MCF 10A (cell line): ENCODE results near the gene SMIM38. TPM values are rescaled to one million over a fixed set of nuclear protein-coding genes. Genes with fewer than 3 reads are reported as not detected.
A peak's percentile ranks its signal among the peaks of the same experiment; 100 is the strongest.

ENCODE experiments used
- BruUV-seq: library from RNA; stranded (reverse); fragments of 400-500 nt; replicated peaks from 2 replicates; lab custom pipeline; 2021; lab: Mats Ljungman, UMichigan
- CTCF ChIA-PET: fragments of 300-600 bp; sonication (Branson Sonifier 250); formaldehyde crosslinking; extraction: SDS; loops from one replicate; lab custom pipeline; 2021; ENCODE audit warnings: antibody characterized with exemption, inconsistent platforms; lab: Yijun Ruan, JAX
- POLR2A ChIA-PET: fragments of 300-600, 350-650 bp; sonication (Branson Sonifier 250); formaldehyde crosslinking; extraction: SDS; loops from one replicate; lab custom pipeline; 2020; ENCODE audit warnings: antibody characterized with exemption, inconsistent platforms; lab: Yijun Ruan, JAX
- DNase-seq: peaks from one replicate; pipeline ENCODE4 v3.0.0-alpha.2; 2018; ENCODE audit not compliant: unreplicated experiment
- H3K27ac Mint-ChIP-seq: one replicate; pipeline ENCODE4 v1.8.0; 2022; ENCODE audit warnings: mild to moderate bottlenecking, low read depth, mixed read lengths; ENCODE audit not compliant: unreplicated experiment
- H3K27me3 Mint-ChIP-seq: one replicate; pipeline ENCODE4 v1.8.0; 2022; ENCODE audit warnings: mixed read lengths; ENCODE audit not compliant: insufficient read depth, unreplicated experiment
- H3K36me3 Mint-ChIP-seq: one replicate; pipeline ENCODE4 v1.8.0; 2022; ENCODE audit warnings: mild to moderate bottlenecking, moderate library complexity, mixed read lengths; ENCODE audit not compliant: insufficient read depth, unreplicated experiment
- H3K4me1 Mint-ChIP-seq: one replicate; pipeline ENCODE4 v1.8.0; 2022; ENCODE audit warnings: mixed read lengths; ENCODE audit not compliant: insufficient read depth, unreplicated experiment
- H3K4me3 Mint-ChIP-seq: one replicate; pipeline ENCODE4 v1.8.0; 2022; ENCODE audit warnings: mild to moderate bottlenecking, moderate library complexity, mixed read lengths; ENCODE audit not compliant: unreplicated experiment
- H3K9me3 Mint-ChIP-seq: one replicate; pipeline ENCODE4 v1.8.0; 2022; ENCODE audit warnings: mixed read lengths; ENCODE audit not compliant: unreplicated experiment
- CTCF ChIP-seq: fragments of 200-600 bp; IDR thresholded peaks from one replicate; pipeline ENCODE4 v1.8.0; 2022; ENCODE audit warnings: antibody characterized with exemption, mild to moderate bottlenecking; ENCODE audit not compliant: unreplicated experiment
- intact Hi-C: fragments of 100-400 bp; cut with micrococcal nuclease; formaldehyde crosslinking; loops from 2 replicates; pipeline ENCODE4 v1.14.1; 2022
- total RNA-seq: library from RNA; stranded (reverse); gene quantifications from 2 replicates; pipeline ENCODE4 v1.2.3, GENCODE V29; 2022

Gene SMIM38
- total RNA-seq, 1 experiment from 2014 or later, result not detected

DNA sequence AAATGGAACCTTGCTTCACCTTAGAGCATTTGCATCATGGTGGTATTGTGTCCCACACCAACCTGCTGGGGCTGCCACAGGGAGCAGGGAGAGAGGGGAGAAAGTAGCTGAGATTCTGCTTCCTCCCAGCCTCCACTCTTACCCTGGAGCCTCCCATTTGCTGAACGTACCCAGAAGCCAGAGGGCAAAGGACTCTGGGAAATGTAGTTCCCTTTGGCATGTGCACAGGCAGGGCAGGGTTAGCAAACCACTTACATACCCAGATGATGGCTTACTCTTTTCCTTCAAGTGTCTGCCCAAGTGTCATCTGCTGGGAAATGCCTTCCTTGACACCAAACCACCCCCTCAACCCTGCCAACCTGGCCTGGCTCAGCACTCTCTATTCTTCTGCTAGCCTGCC, 16.9 kb downstream of the SMIM38 start:
- Mint-ChIP-seq H3K9me3 (no peaks in the 10 kb centered on the region), H3K27ac (no peak overlapping the region), H3K4me3 (no peak overlapping the region), H3K36me3 (no peaks in the 10 kb centered on the region), H3K27me3 (no peaks in the 10 kb centered on the region), H3K4me1 (peaks cover 16% of the 10 kb centered on the region)
- DNase-seq, result no peak
- intact Hi-C loops, result no loop called here
- ChIA-PET CTCF (interaction anchor here (0.5 to 1.2 kb wide), 3 partner anchors 82 to 811 kb away, joined by 3 read pairs; no protein-coding TSS in a partner anchor), POLR2A (no interaction called here)
- no peak for TF ChIP-seq CTCF
- BruUV-seq, result no TSS peak

DNA sequence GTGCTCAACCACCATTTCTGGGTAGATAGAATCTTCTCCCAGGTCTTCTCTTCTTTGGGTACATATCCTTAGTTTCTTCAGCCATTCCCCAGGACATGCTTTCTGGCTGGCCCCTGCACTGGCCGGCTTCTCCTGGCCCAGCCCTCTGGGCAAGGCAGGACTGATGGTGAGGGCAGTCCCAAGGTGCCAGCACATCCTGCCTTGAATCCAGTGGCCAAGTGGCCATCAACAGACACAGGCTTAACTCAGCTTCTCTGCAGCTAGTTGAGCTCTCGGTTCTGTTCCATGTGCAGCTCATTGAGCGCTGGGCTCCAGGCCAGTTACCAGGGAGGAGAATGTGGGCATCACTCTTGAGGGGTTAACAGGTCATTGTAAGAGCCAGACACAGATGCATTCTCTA, 17.6 kb downstream of the SMIM38 start:
- DNase-seq, result no peak
- Mint-ChIP-seq H3K27ac (no peak overlapping the region), H3K27me3 (no peaks in the 10 kb centered on the region), H3K4me1 (peaks cover 9% of the 10 kb centered on the region), H3K4me3 (no peak overlapping the region), H3K36me3 (no peaks in the 10 kb centered on the region), H3K9me3 (no peaks in the 10 kb centered on the region)
- ChIA-PET CTCF (interaction anchor here (0.5 to 1.2 kb wide), 3 partner anchors 241 to 470 kb away, joined by 3 read pairs; no protein-coding TSS in a partner anchor), POLR2A (no interaction called here)
- intact Hi-C loops, result no loop called here
- no peak for TF ChIP-seq CTCF
- no TSS peak for BruUV-seq

DNA sequence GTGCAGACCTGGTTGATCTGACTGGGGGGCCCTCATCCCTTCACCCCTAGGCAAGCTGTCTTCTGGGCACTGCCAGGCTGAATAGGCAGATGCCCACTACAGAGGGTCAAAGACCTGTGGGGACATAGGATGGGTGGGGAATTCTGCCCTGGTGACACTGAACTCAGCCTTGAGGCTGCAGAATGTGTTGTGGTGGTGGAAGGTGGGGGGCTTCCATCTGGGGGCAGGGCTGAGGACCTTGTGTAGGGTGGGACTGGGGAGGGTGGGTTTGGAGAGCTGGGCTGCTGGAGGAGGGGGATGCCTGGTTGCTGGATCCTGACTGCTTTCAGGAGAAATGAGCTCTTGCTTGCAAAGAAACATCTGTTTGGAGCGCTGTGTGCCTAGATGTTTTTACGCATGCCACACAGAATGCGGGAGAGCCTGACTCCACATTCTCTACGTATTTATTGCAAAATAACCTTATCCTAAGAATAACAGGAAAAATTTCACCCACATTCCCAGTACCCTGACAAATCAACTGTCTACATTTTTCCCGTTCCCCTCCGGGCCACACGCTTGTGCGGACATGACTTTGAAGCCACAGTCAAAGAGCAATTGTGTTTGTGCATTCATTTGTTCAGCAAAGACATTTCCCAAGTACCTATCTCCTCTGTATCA, 18.3 kb downstream of the SMIM38 start:
- H3K27me3 Mint-ChIP-seq, result no peaks in the 10 kb centered on the region
- no TSS peak for BruUV-seq
- DNase-seq, result peak; percentile 47
- H3K36me3 Mint-ChIP-seq, result no peaks in the 10 kb centered on the region
- intact Hi-C loops, result no loop called here
- TF ChIP-seq CTCF, result no peak
- H3K4me3 Mint-ChIP-seq, result no peak overlapping the region
- no peaks in the 10 kb centered on the region for H3K9me3 Mint-ChIP-seq
- ChIA-PET CTCF (interaction anchor here (1.2 kb wide), 1 partner anchor 469 kb away, joined by 3 read pairs; no protein-coding TSS in a partner anchor), POLR2A (no interaction called here)
- H3K27ac Mint-ChIP-seq, result no peak overlapping the region
- peaks cover 6% of the 10 kb centered on the region for H3K4me1 Mint-ChIP-seq

- intact Hi-C loops, result no loop called here
- peaks cover 6% of the 10 kb centered on the region for H3K4me1 Mint-ChIP-seq
- H3K27ac Mint-ChIP-seq, result no peak overlapping the region
- ChIA-PET CTCF (no interaction called here), POLR2A (interaction anchor here (0.5 to 0.7 kb wide), 2 partner anchors 23 to 423 kb away, joined by 3 read pairs; no protein-coding TSS in a partner anchor)
- no peak for DNase-seq
- H3K27me3 Mint-ChIP-seq, result no peaks in the 10 kb centered on the region
- TF ChIP-seq CTCF, result no peak
- H3K36me3 Mint-ChIP-seq, result no peaks in the 10 kb centered on the region
- H3K4me3 Mint-ChIP-seq, result no peak overlapping the region
- H3K9me3 Mint-ChIP-seq, result no peaks in the 10 kb centered on the region
- no TSS peak for BruUV-seq
Measured at GRCh38 chr11:69174841-69175240, 19.1 kb downstream of the SMIM38 start.
